ENCODE results near the gene MID1. TPM values are rescaled to one million over a fixed set of nuclear protein-coding genes. Genes with fewer than 3 reads are reported as not detected.

Gene MID1
- polyA plus RNA-seq, 10 donors, result 20.0 to 31.5 (median 26.9) TPM

GRCh38 chrX:10578527-10578926 lies 41.9 kb downstream of the MID1 start:
- no peak for DNase-seq

GRCh38 chrX:10577853-10578252 lies 42.5 kb downstream of the MID1 start:
- DNase-seq, result no peak

GRCh38 chrX:10576777-10577447 lies 43.5 kb downstream of the MID1 start:
- DNase-seq, result no peak

- no peak for DNase-seq
These were observed 44.2 kb downstream of the MID1 start for GRCh38 chrX:10576186-10576585.

- DNase-seq, result no peak
These were observed 45.7 kb downstream of the MID1 start for GRCh38 chrX:10574663-10575062.

- no peak for DNase-seq
These were observed 49.1 kb downstream of the MID1 start for GRCh38 chrX:10571260-10571659.

GRCh38 chrX:10570601-10571000 lies 49.8 kb downstream of the MID1 start:
- DNase-seq, result no peak

- no peak for DNase-seq
These were observed 50.4 kb downstream of the MID1 start for GRCh38 chrX:10569946-10570345.

GRCh38 chrX:10568428-10568827 lies 52.0 kb downstream of the MID1 start:
- no peak for DNase-seq

GRCh38 chrX:10567136-10567535 lies 53.2 kb downstream of the MID1 start:
- DNase-seq, result no peak

GRCh38 chrX:10566716-10567097 lies 53.7 kb downstream of the MID1 start:
- DNase-seq, result no peak

- no peak for DNase-seq
These were observed 55.9 kb downstream of the MID1 start for GRCh38 chrX:10564484-10564883.

- DNase-seq, result no peak
These were observed 63.2 kb downstream of the MID1 start for GRCh38 chrX:10557166-10557565.

GRCh38 chrX:10556405-10556804 lies 64.0 kb downstream of the MID1 start:
- DNase-seq, result no peak

- DNase-seq, result no peak
These were observed 64.5 kb downstream of the MID1 start for GRCh38 chrX:10555846-10556245.

- no peak for DNase-seq
These were observed 65.6 kb downstream of the MID1 start for GRCh38 chrX:10554612-10555270.

- DNase-seq, result no peak
These were observed 71.1 kb downstream of the MID1 start for GRCh38 chrX:10549280-10549679.

GRCh38 chrX:10548688-10549087 lies 71.7 kb downstream of the MID1 start:
- DNase-seq, result no peak

- no peak for DNase-seq
These were observed 74.5 kb downstream of the MID1 start for GRCh38 chrX:10545882-10546281.

- DNase-seq, result no peak
These were observed 77.8 kb downstream of the MID1 start for GRCh38 chrX:10542586-10542985.

- no peak for DNase-seq
These were observed 81.6 kb downstream of the MID1 start for GRCh38 chrX:10538831-10539230.

GRCh38 chrX:10537308-10537707 lies 83.1 kb downstream of the MID1 start:
- no peak for DNase-seq

GRCh38 chrX:10536744-10537143 lies 83.6 kb downstream of the MID1 start:
- DNase-seq, result no peak

- no peak for DNase-seq
These were observed 85.8 kb downstream of the MID1 start for GRCh38 chrX:10534611-10535010.
